SK-N-SH (cell line): ENCODE data around the gene IGSF11. TPM values are rescaled to one million over a fixed set of nuclear protein-coding genes. Genes with fewer than 3 reads are reported as not detected.

ENCODE experiments used
- CTCF ChIA-PET: fragments of 300-600, 350-600 bp; formaldehyde crosslinking; extraction: SDS; loops from one replicate; lab custom pipeline; 2021; lab: Yijun Ruan, JAX
- POLR2A ChIA-PET: fragments of 350-600 bp; sonication (Branson Sonifier 250); formaldehyde crosslinking; extraction: SDS; loops from one replicate; lab custom pipeline; 2020; ENCODE audit warnings: antibody characterized with exemption, inconsistent platforms; lab: Yijun Ruan, JAX
- DNase-seq: peaks from one replicate; pipeline ENCODE4 v3.0.0; 2012
- H2AFZ ChIP-seq: fragments of 200-600 bp; sonication (generic); 2 replicates; pipeline ENCODE4 v1.8.1; 2016; ENCODE audit warnings: antibody characterized with exemption, mild to moderate bottlenecking, low read depth
- H3F3A ChIP-seq: fragments of 200-600 bp; sonication (generic); replicated peaks from 2 replicates; pipeline ENCODE3; 2016; ENCODE audit warnings: antibody characterized with exemption, mild to moderate bottlenecking; ENCODE audit not compliant: insufficient read depth
- H3K27ac ChIP-seq, 2 experiments: fragments of 200-500 bp in 1 of 2; fragments of 200-600 bp in 1 of 2; sonication (Bioruptor generic) in 1 of 2; sonication (generic), shearing (Covaris generic) in 1 of 2; 2 replicates each; pipeline versions ENCODE4 v1.5.1 to v1.6.1; 2014 to 2016; ENCODE audit warnings: low read depth in 2 of 2, inconsistent platforms in 1 of 2, low read length in 1 of 2, mild to moderate bottlenecking in 1 of 2, mixed read lengths in 1 of 2
- H3K27me3 ChIP-seq: fragments of 200-600 bp; sonication (generic), shearing (Covaris generic); 2 replicates; pipeline ENCODE4 v1.6.1; 2016; ENCODE audit warnings: mixed run types; ENCODE audit not compliant: insufficient read depth
- H3K36me3 ChIP-seq, 2 experiments: fragments of 200-500 bp in 1 of 2; fragments of 200-600 bp in 1 of 2; sonication (Bioruptor generic) in 1 of 2; sonication (generic) in 1 of 2; replicated peaks in 1 of 2; 2 replicates each; pipeline versions ENCODE3 to v1.5.1; 2014 to 2016; ENCODE audit warnings: low read length in 1 of 2, mild to moderate bottlenecking in 1 of 2; ENCODE audit not compliant: insufficient read depth in 2 of 2, control insufficient read depth in 1 of 2
- H3K4me1 ChIP-seq, 2 experiments: fragments of 200-500 bp in 1 of 2; fragments of 200-600 bp in 1 of 2; sonication (Bioruptor generic) in 1 of 2; sonication (generic), shearing (Covaris generic) in 1 of 2; 2 replicates each; pipeline versions ENCODE4 v1.5.1 to v1.6.1; 2014 to 2016; ENCODE audit warnings: low read depth in 1 of 2, low read length in 1 of 2, mixed run types in 1 of 2; ENCODE audit not compliant: insufficient read depth in 2 of 2, control insufficient read depth in 1 of 2
- H3K4me2 ChIP-seq: fragments of 200-600 bp; sonication (generic), shearing (Covaris generic); 2 replicates; pipeline ENCODE4 v1.6.1; 2017; ENCODE audit warnings: mixed run types
- H3K4me3 ChIP-seq, 2 experiments: fragments of 200-500 bp in 1 of 2; fragments of 200-600 bp in 1 of 2; sonication (Bioruptor generic) in 1 of 2; sonication (generic), shearing (Covaris generic) in 1 of 2; 2 replicates each; pipeline versions ENCODE4 v1.5.1 to v1.8.1; 2014 to 2016; ENCODE audit warnings: low read depth in 2 of 2, inconsistent platforms in 1 of 2, low read length in 1 of 2, mild to moderate bottlenecking in 1 of 2, mixed read lengths in 1 of 2, moderate library complexity in 1 of 2
- H3K79me2 ChIP-seq: fragments of 200-600 bp; sonication (generic); 2 replicates; pipeline ENCODE4 v1.8.1; 2017; ENCODE audit warnings: mild to moderate bottlenecking; ENCODE audit not compliant: insufficient read depth
- H3K9ac ChIP-seq: fragments of 200-600 bp; sonication (generic); 2 replicates; pipeline ENCODE4 v1.6.1; 2017; ENCODE audit warnings: mixed run types
- H3K9me2 ChIP-seq: fragments of 200-600 bp; sonication (generic); 2 replicates; pipeline ENCODE4 v1.6.1; 2017; ENCODE audit warnings: mixed run types
- H3K9me3 ChIP-seq: fragments of 200-600 bp; sonication (generic); 2 replicates; pipeline ENCODE4 v1.6.1; 2017; ENCODE audit warnings: mixed run types, mild to moderate bottlenecking, moderate library complexity
- H4K20me1 ChIP-seq: fragments of 200-600 bp; sonication (generic); 2 replicates; pipeline ENCODE4 v1.6.1; 2017; ENCODE audit warnings: mild to moderate bottlenecking, mixed run types; ENCODE audit not compliant: insufficient read depth
- CTCF ChIP-seq: fragments of 200-600 bp; sonication (generic); IDR thresholded peaks from 2 replicates; pipeline ENCODE4 v1.6.1; 2017; ENCODE audit warnings: antibody characterized with exemption, mild to moderate bottlenecking, moderate library complexity
- ELF1 ChIP-seq: IDR thresholded peaks from 2 replicates; pipeline ENCODE4 v1.4.0; 2012
- EP300 ChIP-seq, 2 experiments: IDR thresholded peaks; 2 replicates each; pipeline versions ENCODE4 v1.4.0 to v1.6.1; 2012; ENCODE audit warnings: borderline replicate concordance in 1 of 2, low read depth in 1 of 2, low read length in 1 of 2
- EZH2phosphoT487 ChIP-seq: fragments of 200-600 bp; sonication (generic); IDR thresholded peaks from 2 replicates; pipeline ENCODE4 v1.6.1; 2017; ENCODE audit warnings: low read depth, mixed run types, mild to moderate bottlenecking, antibody characterized with exemption, moderate library complexity, borderline replicate concordance
- FOSL2 ChIP-seq: IDR thresholded peaks from 2 replicates; pipeline ENCODE4 v1.4.0; 2012; ENCODE audit warnings: low read depth, mild to moderate bottlenecking, moderate library complexity, borderline replicate concordance
- GABPA ChIP-seq: IDR thresholded peaks from 2 replicates; pipeline ENCODE4 v1.4.0; 2012; ENCODE audit warnings: low read depth, mild to moderate bottlenecking
- GATA2 ChIP-seq: sonication (generic); formaldehyde crosslinking; IDR thresholded peaks from 2 replicates; pipeline ENCODE4 v1.5.0; 2020; ENCODE audit warnings: mild to moderate bottlenecking, missing genetic modification reagents
- JUND ChIP-seq: IDR thresholded peaks from 2 replicates; pipeline ENCODE4 v1.4.0; 2012
- MAX ChIP-seq: IDR thresholded peaks from 2 replicates; pipeline ENCODE4 v1.4.0; 2012; ENCODE audit warnings: low read depth
- MEF2A ChIP-seq: IDR thresholded peaks from 2 replicates; pipeline ENCODE4 v1.4.0; 2012; ENCODE audit warnings: low read depth, borderline replicate concordance
- POLR2AphosphoS5 ChIP-seq: IDR thresholded peaks from 2 replicates; pipeline ENCODE4 v1.6.1; 2012; ENCODE audit warnings: low read depth, low read length
- RCOR1 ChIP-seq: fragments of 150-350 bp; IDR thresholded peaks from 2 replicates; pipeline ENCODE4 v1.6.1; 2017; ENCODE audit warnings: antibody characterized with exemption, low read length
- RFX5 ChIP-seq: IDR thresholded peaks from 2 replicates; pipeline ENCODE4 v1.6.1; 2012; ENCODE audit warnings: mild to moderate bottlenecking, improper control_type of control experiment, low read length
- RXRA ChIP-seq: IDR thresholded peaks from 2 replicates; pipeline ENCODE4 v1.4.0; 2012; ENCODE audit warnings: low read depth, mild to moderate bottlenecking, borderline replicate concordance
- SIN3A ChIP-seq: IDR thresholded peaks from 2 replicates; pipeline ENCODE4 v1.6.1; 2012; ENCODE audit warnings: low read depth, mild to moderate bottlenecking, low read length, moderate library complexity, borderline replicate concordance
- SMC3 ChIP-seq: IDR thresholded peaks from 2 replicates; pipeline ENCODE4 v1.6.1; 2012; ENCODE audit warnings: low read depth, low read length, improper control_type of control experiment
- TEAD4 ChIP-seq: IDR thresholded peaks from 2 replicates; pipeline ENCODE4 v1.4.0; 2012; ENCODE audit warnings: mild to moderate bottlenecking, borderline replicate concordance; ENCODE audit not compliant: insufficient read depth
- USF1 ChIP-seq: IDR thresholded peaks from 2 replicates; pipeline ENCODE4 v1.4.0; 2012; ENCODE audit warnings: low read depth, borderline replicate concordance
- WGBS: methylation state at CpG from one replicate; pipeline ENCODE4 v1.1.6; 2017; ENCODE audit warnings: low lambda C conversion rate; 5-methylcytosine and 5-hydroxymethylcytosine counted together
- polyA plus RNA-seq, 3 experiments: library from polyadenylated mRNA; depleted of rRNA; stranded (reverse); fragments of >200 nt; gene quantifications; 2 replicates each; pipeline ENCODE4 v1.2.3, GENCODE V29; 2012
- TF ChIP-seq, protein P1 (sequence below): IDR thresholded peaks from 2 replicates; pipeline ENCODE4 v1.4.0; 2012; ENCODE audit warnings: low read depth, borderline replicate concordance
- TF ChIP-seq, protein P2 (sequence below): fragments of 150-350 bp; IDR thresholded peaks from 2 replicates; pipeline ENCODE4 v1.6.1; 2017; ENCODE audit warnings: antibody characterized with exemption, low read length, low read depth, borderline replicate concordance
- TF ChIP-seq, protein P3 (sequence below): IDR thresholded peaks from 2 replicates; pipeline ENCODE4; 2012

The IGSF11 gene
- polyA plus RNA-seq, 1 of the 3 experiments (the other 2 are of a cell fraction), result 0.07 TPM

- Histone ChIP-seq H3K4me2 (no peak overlapping the region), H3K36me3 (no peaks in the 10 kb centered on the region), H3K9me2 (no peaks in the 10 kb centered on the region), H3K4me3 (no peak overlapping the region), H2AFZ (no peak overlapping the region), H3K9me3 (no peaks in the 10 kb centered on the region), H3K79me2 (no peaks in the 10 kb centered on the region), H4K20me1 (no peaks in the 10 kb centered on the region), H3K27ac (no peak overlapping the region), H3K9ac (no peak overlapping the region), H3K4me1 (peaks cover 0 to 3% of the 10 kb centered on the region in 2 experiments; a peak in 1 of 4 replicates), H3F3A (no peaks in the 10 kb centered on the region), H3K27me3 (no peaks in the 10 kb centered on the region)
- CTCF ChIA-PET, result interaction anchor here (1.0 to 1.2 kb wide), 3 partner anchors 9 to 93 kb away, joined by 3 to 6 read pairs (median 4); partner anchors contain the start of gene IGSF11
- TF ChIP-seq, protein P1, sequence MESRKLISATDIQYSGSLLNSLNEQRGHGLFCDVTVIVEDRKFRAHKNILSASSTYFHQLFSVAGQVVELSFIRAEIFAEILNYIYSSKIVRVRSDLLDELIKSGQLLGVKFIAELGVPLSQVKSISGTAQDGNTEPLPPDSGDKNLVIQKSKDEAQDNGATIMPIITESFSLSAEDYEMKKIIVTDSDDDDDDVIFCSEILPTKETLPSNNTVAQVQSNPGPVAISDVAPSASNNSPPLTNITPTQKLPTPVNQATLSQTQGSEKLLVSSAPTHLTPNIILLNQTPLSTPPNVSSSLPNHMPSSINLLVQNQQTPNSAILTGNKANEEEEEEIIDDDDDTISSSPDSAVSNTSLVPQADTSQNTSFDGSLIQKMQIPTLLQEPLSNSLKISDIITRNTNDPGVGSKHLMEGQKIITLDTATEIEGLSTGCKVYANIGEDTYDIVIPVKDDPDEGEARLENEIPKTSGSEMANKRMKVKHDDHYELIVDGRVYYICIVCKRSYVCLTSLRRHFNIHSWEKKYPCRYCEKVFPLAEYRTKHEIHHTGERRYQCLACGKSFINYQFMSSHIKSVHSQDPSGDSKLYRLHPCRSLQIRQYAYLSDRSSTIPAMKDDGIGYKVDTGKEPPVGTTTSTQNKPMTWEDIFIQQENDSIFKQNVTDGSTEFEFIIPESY, result no peak
- TF ChIP-seq RCOR1 (no peak), USF1 (no peak), ELF1 (no peak), CTCF (no peak), TEAD4 (no peak), POLR2AphosphoS5 (no peak), EP300 (IDR thresholded peaks at IDR 0.05; ENCODE audit: borderline replicate concordance in 1 of 2, low read depth in 1 of 2, low read length in 1 of 2) (no peak), EZH2phosphoT487 (no peak), JUND (no peak), FOSL2 (no peak), RFX5 (no peak)
- no peak for DNase-seq
- POLR2A ChIA-PET, result no interaction called here
- WGBS, result 42% methylated on average over 3 of the region's 3 CpGs
Observed at GRCh38 chr3:118942195-118942594, 92.5 kb downstream of the IGSF11 start.

- H3K79me2 ChIP-seq, result no peaks in the 10 kb centered on the region
- no peak overlapping the region for H3K4me3 ChIP-seq
- no peak overlapping the region for H2AFZ ChIP-seq
- no peaks in the 10 kb centered on the region for H3K9me3 ChIP-seq
- CTCF ChIA-PET, result interaction anchor here (1.0 to 1.1 kb wide), 2 partner anchors 8 to 59 kb away, joined by 3 to 4 read pairs; no protein-coding TSS in a partner anchor
- H4K20me1 ChIP-seq, result no peaks in the 10 kb centered on the region
- 49% methylated on average over 3 of the region's 3 CpGs for WGBS
- H3K36me3 ChIP-seq, result no peaks in the 10 kb centered on the region
- no peak overlapping the region for H3K9ac ChIP-seq
- no peaks in the 10 kb centered on the region for H3K9me2 ChIP-seq
- no peaks in the 10 kb centered on the region for H3F3A ChIP-seq
- no peak overlapping the region for H3K27ac ChIP-seq
- H3K27me3 ChIP-seq, result no peaks in the 10 kb centered on the region
- DNase-seq, result no peak
- H3K4me1 ChIP-seq, result peaks cover 0 to 3% of the 10 kb centered on the region in 2 experiments; a peak in 1 of 4 replicates
- no peak overlapping the region for H3K4me2 ChIP-seq
- POLR2A ChIA-PET, result no interaction called here
- no peak for TF ChIP-seq GABPA
- no peak for TF ChIP-seq MEF2A
- no peak for TF ChIP-seq MAX
- TF ChIP-seq, protein P2, sequence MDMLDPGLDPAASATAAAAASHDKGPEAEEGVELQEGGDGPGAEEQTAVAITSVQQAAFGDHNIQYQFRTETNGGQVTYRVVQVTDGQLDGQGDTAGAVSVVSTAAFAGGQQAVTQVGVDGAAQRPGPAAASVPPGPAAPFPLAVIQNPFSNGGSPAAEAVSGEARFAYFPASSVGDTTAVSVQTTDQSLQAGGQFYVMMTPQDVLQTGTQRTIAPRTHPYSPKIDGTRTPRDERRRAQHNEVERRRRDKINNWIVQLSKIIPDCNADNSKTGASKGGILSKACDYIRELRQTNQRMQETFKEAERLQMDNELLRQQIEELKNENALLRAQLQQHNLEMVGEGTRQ, result no peak
- TF ChIP-seq GATA2 (CRISPR knock-in tag), result no peak
- TF ChIP-seq, protein P3, sequence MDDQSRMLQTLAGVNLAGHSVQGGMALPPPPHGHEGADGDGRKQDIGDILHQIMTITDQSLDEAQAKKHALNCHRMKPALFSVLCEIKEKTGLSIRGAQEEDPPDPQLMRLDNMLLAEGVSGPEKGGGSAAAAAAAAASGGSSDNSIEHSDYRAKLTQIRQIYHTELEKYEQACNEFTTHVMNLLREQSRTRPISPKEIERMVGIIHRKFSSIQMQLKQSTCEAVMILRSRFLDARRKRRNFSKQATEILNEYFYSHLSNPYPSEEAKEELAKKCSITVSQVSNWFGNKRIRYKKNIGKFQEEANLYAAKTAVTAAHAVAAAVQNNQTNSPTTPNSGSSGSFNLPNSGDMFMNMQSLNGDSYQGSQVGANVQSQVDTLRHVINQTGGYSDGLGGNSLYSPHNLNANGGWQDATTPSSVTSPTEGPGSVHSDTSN, result no peak
- no peak for TF ChIP-seq SMC3
- no peak for TF ChIP-seq RCOR1
- TF ChIP-seq RXRA, result no peak
- TF ChIP-seq ELF1, result no peak
- no peak for TF ChIP-seq FOSL2
- TF ChIP-seq USF1, result no peak
- TF ChIP-seq SIN3A, result no peak
Observed at GRCh38 chr3:118941236-118941635, 93.4 kb downstream of the IGSF11 start.
